Epithelial cell of prostate (primary cell): ENCODE measurements around the gene C2orf15.
"Not testable (repeated sequence)": the region's sequence is repeated elsewhere in the genome, so short reads cannot be mapped to it uniquely, and the experiment has no call there.

Experiments used
- DNase-seq: peaks from one replicate; pipeline ENCODE4 v3.0.0-alpha.2; 2011; ENCODE audit warnings: low read depth, low spot score
- H3K27ac ChIP-seq: fragments of 450-650 bp; 2 replicates; pipeline ENCODE4 v1.5.1; 2017; ENCODE audit warnings: mild to moderate bottlenecking

Gene C2orf15

DNA sequence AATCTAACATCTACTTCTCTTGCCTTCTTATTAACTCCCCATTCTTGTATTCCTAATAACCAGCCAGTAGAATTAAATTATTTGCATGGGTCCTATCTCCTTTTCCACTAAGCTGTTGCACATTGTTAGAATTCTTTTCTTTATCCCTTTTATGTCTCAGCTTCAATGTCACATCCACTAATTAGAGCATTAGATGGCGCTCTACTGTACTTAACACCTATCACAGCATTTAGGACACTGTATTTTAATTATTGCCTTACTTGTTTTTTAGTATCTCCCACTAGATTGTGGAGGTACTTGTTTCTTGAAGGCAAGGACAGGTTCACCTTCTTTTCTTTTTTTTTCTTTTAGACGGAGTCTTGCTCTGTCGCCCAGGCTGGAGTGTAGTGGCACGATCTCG lies 17.1 kb downstream of the C2orf15 start:
- no peak for DNase-seq
- no peak overlapping the region for H3K27ac ChIP-seq

DNA sequence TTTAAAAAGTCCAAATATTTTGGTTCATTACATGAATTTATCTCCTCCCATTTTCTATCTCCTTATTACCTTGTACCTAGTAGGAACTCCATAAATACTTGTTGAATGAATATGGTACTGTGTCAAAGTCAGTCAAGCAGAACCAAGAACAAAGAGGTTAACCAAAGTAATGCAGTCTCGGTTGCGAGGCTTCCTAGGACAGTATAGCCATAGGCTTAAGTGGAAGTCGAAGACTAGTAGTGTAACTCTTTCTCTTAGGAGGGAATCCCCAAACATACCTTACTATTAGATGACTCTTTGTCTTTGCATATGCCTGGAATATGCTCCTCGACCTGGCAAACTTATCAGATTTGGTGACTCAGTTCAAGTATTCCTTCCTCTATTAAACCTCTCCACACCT lies 18.1 kb downstream of the C2orf15 start:
- peak overlapping the region; percentile 43 for H3K27ac ChIP-seq
- DNase-seq = peak; percentile 43

DNA sequence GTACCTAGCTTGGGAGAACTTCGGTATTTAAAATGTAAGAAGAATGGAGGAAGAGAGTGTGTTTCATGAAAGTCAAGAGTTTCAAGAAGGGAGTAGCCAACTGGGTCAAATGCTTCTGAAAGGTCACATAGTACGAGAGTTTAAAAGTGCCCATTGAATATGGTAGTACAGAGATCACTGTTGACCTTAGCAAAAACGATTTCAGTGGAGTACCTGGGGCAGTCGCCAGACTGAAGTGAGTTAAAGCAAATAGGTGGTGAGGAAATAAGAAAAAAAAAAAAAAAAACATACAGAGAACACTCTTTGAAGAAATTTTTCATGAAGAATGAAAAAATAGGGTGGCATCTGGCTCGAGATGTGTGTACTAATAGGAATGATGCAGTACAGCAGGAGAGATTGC lies 24.7 kb downstream of the C2orf15 start:
- no peak for DNase-seq
- no peak overlapping the region for H3K27ac ChIP-seq

DNA sequence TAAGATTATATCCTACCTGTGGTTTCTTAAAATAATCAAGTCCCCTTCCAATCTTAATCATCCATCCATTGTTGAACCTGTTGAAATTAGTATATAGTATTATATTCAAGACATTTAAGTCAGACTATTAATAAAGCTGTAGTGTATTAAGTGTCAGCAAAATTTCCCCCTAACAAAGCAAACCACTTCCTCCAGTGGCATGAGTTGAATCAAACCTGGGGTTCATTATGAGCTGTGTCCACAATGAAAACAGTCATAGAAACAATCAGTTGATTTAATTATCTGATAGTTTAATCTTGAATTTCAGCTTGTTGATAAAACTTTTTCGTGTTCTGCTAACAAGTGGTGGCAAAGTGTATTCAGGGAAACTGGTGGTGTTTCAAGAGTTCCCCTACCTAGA lies 28.0 kb downstream of the C2orf15 start:
- DNase-seq = no peak
- H3K27ac ChIP-seq = no peak overlapping the region

DNA sequence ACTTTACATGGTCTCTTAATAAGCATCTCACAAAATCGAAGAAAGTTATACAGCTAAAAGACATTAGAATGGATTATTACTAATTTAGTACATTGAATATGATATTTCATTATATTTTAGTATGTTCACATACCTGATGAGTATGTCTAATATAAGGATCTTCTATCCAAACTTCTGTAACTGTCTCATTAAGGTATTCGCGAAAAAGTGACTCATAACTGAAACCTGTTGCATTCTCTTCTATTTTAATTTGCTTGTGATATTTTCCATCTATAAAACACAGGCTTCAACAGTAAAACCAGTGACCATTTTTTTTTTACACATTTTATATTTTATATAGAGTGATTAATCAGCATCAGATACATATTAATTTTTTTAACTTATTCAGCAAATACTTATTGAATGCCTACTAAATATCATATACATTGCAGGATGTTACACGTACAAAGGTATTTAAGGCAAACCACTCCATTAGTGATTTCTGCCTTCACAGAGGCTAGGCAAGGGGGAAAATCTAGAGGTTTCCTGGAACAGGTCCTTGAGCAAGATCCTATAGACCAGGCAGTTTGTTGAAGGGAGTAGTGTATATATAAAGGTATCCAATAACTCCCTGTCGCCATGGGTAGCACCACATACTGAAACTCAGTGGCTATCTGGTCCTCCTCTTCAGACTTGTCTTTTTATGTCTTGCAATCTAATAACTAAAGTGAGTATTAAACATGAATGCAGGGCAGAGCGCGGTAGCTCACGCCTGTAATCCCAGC lies 30.1 kb downstream of the C2orf15 start:
- H3K27ac ChIP-seq = no peak overlapping the region
- no peak for DNase-seq

DNA sequence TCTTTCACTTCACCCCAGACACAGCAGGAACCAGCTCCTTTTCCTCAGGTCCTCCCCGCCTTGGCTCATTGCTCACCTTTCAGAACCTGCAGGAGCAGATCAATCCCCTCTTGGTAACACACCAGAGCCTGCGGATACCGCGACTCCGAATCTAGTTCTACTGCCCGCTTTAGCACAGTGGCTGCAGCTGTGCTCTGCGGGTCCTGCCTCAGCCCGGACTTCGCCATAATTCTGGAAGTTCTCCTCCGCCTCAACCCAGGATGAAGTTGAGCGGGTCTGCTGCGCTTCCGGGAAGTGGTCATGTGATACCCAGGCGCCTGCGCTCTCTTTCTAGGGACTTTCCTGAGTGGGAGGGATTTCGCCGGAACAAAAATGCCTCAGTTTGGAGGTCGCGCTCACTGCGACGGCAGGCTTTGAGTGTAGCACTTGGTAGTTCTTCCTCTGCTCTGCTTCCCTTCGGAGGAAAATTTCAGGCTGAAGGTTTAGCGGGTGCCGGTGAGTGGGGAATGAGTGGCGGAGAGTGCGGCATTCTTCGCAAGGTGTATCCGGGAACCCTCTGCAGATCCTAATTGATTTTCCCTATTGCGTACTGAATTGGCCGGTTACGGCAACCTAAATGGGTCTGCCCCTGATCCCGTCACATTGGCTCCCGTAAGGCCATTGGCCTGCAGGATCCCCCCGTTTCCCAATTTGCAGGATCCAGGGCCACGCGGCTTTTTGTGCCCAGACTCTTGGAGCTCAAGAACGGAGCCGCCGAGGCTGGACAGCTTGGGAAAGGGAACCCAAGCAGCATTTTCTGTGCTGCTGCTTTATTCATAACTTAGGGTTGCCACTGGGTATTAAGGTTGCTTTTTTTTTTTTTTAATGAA lies 39.5 kb downstream of the C2orf15 start, which contains the start of the genes MITD1 and MRPL30:
Gene MITD1 (minus strand): TSS at position 304 of the 869 bp plus-strand sequence. CDS start 77 bp downstream, at position 227.
Gene MRPL30 (plus strand): TSS at position 430 of the 869 bp plus-strand sequence. CDS start 5,020 bp downstream, outside the sequence.
- peak; percentile 81 for DNase-seq
- peak within 1 kb of the TSS; percentile 67 for H3K27ac ChIP-seq

DNA sequence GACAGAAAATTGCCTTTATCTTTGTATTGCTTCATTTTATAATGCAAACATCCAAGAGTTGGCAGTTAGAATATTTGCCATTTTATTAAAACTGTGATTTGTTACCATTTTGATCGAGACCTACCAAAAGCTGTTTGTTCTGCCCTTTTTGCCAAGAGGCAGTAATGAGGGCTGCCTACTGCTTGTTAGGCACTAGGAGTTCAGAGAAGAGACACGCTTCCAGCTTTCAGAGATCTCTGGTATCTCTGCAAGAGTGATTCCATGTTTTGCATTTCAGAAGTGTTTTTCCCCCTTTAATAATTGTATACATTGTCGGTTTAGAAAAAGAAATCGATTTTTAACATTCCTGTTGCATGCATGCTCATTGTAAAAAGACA lies 40.1 kb downstream of the C2orf15 start:
- peak overlapping the region; percentile 67 for H3K27ac ChIP-seq
- no peak for DNase-seq

DNA sequence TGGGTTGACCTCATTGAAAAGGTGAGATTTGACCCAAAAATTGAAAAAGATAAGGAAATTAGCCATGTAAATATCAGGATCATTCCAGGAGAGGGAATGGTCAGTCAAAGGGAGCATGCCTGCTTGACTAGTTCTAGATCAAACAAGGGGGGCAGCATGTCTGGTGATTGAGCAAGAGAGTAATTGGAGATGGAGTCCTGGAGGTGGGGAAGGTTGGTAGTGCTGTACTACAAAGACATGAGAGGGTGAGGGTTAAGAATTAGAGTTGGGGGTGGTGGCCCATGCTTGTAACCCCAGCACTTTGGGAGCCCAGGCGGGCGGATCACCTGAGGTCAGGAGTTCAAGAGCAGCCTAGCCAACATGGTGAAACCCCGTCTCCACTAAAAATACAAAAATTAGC lies 41.5 kb downstream of the C2orf15 start:
- no peak for DNase-seq
- no peak overlapping the region for H3K27ac ChIP-seq

DNA sequence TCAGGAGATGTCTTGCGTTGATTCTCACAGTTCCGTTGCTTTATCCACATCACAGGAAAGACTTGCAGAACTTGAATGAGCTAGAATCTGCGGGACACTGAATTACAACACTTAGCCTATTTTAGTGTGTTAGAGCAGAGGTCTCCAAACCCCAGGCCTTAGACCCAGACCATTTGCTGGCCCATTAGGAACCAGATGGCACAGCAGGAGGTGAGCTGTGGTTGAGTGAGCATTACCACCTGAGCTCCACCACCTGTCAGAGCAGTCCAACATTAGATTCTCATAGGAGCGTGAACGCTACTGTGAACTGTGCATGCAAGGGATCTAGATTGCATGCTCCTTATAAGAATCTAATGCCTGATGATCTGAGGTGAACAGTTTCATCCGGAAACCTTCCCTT lies 43.3 kb downstream of the C2orf15 start:
- DNase-seq = no peak
- H3K27ac ChIP-seq = no peak overlapping the region

DNA sequence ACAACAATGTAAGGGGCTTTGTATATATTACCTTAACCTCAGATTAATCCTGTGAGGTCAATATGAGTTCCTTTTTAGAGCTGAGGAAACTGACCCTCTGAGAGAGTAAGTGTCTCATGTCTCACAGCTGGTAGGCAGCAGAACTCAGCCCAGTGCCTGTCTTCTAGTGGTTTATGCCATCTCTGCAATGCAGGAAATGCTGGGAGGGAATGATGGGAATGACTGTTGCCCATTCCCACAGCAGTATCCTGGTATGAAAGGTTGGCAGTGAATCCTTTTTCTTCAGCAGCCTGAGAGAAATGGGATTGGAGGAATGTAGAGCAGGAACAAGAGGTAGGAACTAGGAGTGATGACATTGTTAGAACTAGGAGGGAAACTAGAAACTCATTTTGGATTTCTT lies 45.5 kb downstream of the C2orf15 start:
- DNase-seq = no peak
- no peak overlapping the region for H3K27ac ChIP-seq

DNA sequence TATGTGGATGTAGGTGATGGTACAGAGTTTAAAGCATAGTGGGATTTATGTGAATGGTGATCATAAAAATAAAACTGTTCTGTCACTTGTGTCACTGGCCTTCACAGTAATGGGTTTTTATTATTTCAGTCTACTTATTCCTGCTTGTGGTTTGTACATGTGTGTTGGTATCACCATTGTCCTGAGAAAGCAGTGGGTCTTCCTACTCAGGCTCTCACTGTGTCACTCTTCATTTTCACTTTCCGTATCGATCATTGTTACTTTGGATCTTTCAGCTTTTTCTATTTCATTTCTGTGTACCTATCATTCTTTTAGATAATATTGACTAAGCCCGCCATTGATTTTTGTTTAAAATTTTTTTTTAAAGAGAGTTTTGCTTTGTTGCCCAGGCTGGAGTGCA lies 46.9 kb downstream of the C2orf15 start:
- DNase-seq = no peak
- H3K27ac ChIP-seq = no peak overlapping the region

DNA sequence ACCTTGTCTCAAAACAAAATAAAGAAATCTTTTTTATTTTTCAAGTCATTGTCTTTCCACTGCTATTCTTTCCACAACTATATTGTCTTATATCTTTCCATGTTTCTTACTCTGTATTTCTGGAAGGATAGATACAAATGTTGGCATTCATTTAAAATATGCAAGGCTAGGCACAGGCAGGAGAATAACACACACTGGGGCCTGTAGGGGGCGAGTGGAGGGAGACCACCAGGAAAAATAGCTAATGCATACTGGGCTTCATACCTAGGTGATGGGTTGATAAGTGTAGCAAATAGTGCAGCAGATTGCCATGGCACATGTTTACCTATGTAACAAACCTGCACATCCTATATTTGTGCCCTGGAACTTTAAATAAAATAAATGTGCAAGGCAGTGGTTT lies 49.0 kb downstream of the C2orf15 start:
- H3K27ac ChIP-seq = no peak overlapping the region
- DNase-seq = no peak

DNA sequence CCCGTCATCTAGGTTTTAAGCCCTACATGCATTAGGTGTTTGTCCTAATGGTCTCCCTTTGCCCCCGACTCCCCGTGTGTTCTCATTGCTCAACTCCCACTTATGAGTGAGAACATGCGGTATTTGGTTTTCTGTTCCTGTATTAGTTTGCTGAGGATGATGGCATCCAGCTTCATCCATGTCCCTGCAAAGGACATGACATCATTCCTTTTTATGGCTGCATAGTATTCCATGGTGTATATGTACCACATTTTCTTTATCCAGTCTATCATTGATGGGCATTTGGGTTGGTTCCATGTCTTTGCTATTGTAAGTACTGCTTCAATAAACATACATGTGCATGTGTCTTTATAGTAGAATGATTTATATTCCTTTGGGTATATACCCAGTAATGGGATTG lies 50.9 kb downstream of the C2orf15 start:
- DNase-seq, H3K27ac ChIP-seq: not testable (repeated sequence)

DNA sequence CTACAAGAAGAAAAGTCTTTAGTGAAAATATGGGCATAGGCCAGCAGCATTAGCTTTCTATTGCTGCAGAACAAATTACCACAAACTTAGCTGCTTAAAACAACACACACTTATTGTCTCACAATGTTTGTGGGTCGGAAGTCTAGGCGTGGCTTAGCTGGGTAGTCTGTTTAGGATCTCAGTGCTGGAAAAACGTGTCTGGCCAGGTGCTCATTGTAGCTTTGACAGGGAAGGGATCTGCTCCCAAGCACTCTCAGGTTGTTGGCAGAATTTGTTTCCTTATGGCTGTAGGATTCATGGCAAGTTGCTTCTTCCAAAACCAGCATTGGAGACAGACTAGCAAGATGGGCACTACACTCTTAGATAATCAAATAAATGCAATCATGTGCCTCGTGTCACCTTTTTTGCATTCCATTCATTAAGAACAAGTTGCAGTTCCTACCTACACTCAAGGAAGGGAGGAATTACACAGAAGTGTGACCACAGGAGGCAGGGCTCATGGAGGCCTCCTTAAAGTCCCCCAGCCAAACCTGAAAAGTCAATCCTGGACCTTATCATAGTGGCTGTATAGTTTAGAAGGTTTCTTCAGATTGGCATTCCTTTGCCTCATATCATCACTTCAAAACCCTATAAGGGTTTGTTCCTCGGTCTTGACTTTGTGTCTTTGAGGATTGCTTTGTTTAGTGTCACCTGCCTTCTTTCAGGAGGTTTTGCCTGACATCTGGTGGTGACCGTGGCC lies 56.8 kb downstream of the C2orf15 start:
- no peak for DNase-seq
- peak overlapping the region; percentile 5 for H3K27ac ChIP-seq

DNA sequence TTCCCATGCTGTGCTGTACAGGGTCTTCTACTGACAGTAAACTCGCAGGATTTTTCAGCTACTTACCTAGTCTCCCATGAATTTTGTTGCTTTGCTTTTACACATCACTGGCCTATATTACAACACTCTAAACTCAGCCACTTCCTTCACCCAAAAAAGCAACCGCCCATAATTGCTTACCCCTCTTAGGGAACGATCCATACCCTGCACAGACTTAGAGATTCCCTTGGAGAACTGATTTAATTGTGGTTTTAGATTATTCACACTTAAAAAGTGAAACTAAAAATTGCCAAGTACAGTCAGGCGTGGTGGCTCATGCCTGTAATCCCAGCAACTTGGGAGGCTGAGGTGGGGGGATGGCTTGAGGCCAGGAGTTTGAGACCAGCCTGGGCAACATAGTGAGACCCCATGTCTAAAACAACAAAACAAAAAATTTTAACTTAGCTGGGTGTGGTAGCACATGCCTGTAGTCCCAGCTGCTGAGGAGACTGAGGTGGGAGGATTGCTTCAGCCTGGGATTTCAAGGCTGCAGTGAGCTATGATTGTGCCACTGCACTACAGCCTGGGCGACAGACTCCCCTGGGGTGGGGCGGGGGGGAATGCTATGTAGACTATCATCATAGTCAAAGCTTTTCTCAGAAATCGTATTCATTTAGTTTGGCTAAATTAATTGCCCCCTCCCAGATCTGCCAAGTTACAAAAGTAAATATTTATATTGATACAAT lies 58.7 kb downstream of the C2orf15 start:
- H3K27ac ChIP-seq = no peak overlapping the region
- no peak for DNase-seq
